PFSK-1 (cell line): ENCODE measurements around the gene TPP2.

Experiments
- FOXP2 ChIP-seq: optimal IDR thresholded peaks from 2 replicates; pipeline ENCODE3; 2011; ENCODE audit warnings: borderline replicate concordance, control low read depth, inconsistent platforms; ENCODE audit not compliant: insufficient read depth; ENCODE audit errors: extremely low read length, extremely low read depth
- POLR2AphosphoS5 ChIP-seq: IDR thresholded peaks from 2 replicates; pipeline ENCODE4 v1.6.1; 2012; ENCODE audit warnings: low read depth, mild to moderate bottlenecking, control low read depth, low read length, moderate library complexity
- REST ChIP-seq, 2 experiments: IDR thresholded peaks; 2 replicates each; pipeline versions ENCODE4 v1.6.1 to v1.8.0; 2011 to 2012; ENCODE audit warnings: low read depth in 2 of 2, low read length in 2 of 2, control low read depth in 1 of 2, inconsistent platforms in 1 of 2, mild to moderate bottlenecking in 1 of 2, moderate library complexity in 1 of 2; ENCODE audit not compliant: insufficient read depth in 1 of 2
- SIN3A ChIP-seq: IDR thresholded peaks from 2 replicates; pipeline ENCODE4 v1.6.1; 2012; ENCODE audit warnings: mild to moderate bottlenecking, low read length, moderate library complexity, borderline replicate concordance; ENCODE audit not compliant: insufficient read depth
- TAF1 ChIP-seq: IDR thresholded peaks from 2 replicates; pipeline ENCODE4 v1.6.1; 2012; ENCODE audit warnings: low read length, control low read depth, borderline replicate concordance; ENCODE audit not compliant: insufficient read depth

TPP2 gene

GRCh38 chr13:102682727-102683126 is 85.9 kb downstream of the TPP2 start:
- TF ChIP-seq TAF1 (no peak), POLR2AphosphoS5 (no peak), REST (IDR thresholded peaks at IDR 0.05; ENCODE audit: insufficient read depth in 1 of 2, low read depth in 2 of 2, low read length in 2 of 2) (no peak), SIN3A (no peak), FOXP2 (no peak)

- TF ChIP-seq TAF1 = no peak
- no peak for TF ChIP-seq SIN3A
- no peak for TF ChIP-seq REST (IDR thresholded peaks at IDR 0.05; ENCODE audit: insufficient read depth in 1 of 2, low read depth in 2 of 2, low read length in 2 of 2)
- TF ChIP-seq FOXP2 = no peak
- TF ChIP-seq POLR2AphosphoS5 = no peak
These were observed 86.9 kb downstream of the TPP2 start for GRCh38 chr13:102683637-102684036.

- TF ChIP-seq SIN3A = no peak
These were observed 89.2 kb downstream of the TPP2 start for GRCh38 chr13:102686024-102686423.

GRCh38 chr13:102687520-102687919 is 90.7 kb downstream of the TPP2 start:
- TF ChIP-seq TAF1 = no peak
- TF ChIP-seq SIN3A = no peak
- no peak for TF ChIP-seq FOXP2
- TF ChIP-seq POLR2AphosphoS5 = no peak
- no peak for TF ChIP-seq REST (IDR thresholded peaks at IDR 0.05; ENCODE audit: insufficient read depth in 1 of 2, low read depth in 2 of 2, low read length in 2 of 2)

- TF ChIP-seq TAF1 (no peak), SIN3A (no peak), FOXP2 (no peak)
These were observed 91.7 kb downstream of the TPP2 start for GRCh38 chr13:102688306-102688973.

GRCh38 chr13:102690883-102691282 is 94.1 kb downstream of the TPP2 start:
- TF ChIP-seq SIN3A = no peak
- no peak for TF ChIP-seq POLR2AphosphoS5
- no peak for TF ChIP-seq REST (IDR thresholded peaks at IDR 0.05; ENCODE audit: insufficient read depth in 1 of 2, low read depth in 2 of 2, low read length in 2 of 2)
- no peak for TF ChIP-seq TAF1
- no peak for TF ChIP-seq FOXP2
